Breast epithelium (tissue), 4 donors: ENCODE measurements around the gene ANKRD42. TPM values are rescaled to one million over a fixed set of nuclear protein-coding genes. Genes with fewer than 3 reads are reported as not detected.

Experiments
- DNase-seq, 2 donors: peaks; one replicate each; pipeline ENCODE4 v3.0.0-alpha.2; 2019; ENCODE audit warnings: low spot score in 2 of 2
- H3K27ac ChIP-seq, 2 donors: fragments of 200-600 bp; sonication (generic) in 1 of 2; one replicate each; pipeline ENCODE4 v1.5.1; 2016 to 2019; ENCODE audit warnings: mild to moderate bottlenecking in 1 of 2
- H3K27me3 ChIP-seq, 2 donors: fragments of 200-600 bp; sonication (generic) in 1 of 2; one replicate each; pipeline versions ENCODE4 v1.5.1 to v1.6.0; 2017 to 2019; ENCODE audit warnings: control low read depth in 1 of 2, mild to moderate bottlenecking in 1 of 2
- H3K36me3 ChIP-seq: fragments of 200-600 bp; one replicate; pipeline ENCODE4 v1.5.1; 2019
- H3K4me1 ChIP-seq, 2 donors: fragments of 200-600 bp; sonication (generic); one replicate each; pipeline ENCODE4 v1.5.1; 2016 to 2019; ENCODE audit warnings: control low read depth in 1 of 2
- H3K4me3 ChIP-seq, 3 donors: fragments of 200-600 bp; sonication (generic); 1 replicate in 2 of 3; 2 replicates in 1 of 3; pipeline ENCODE4 v1.5.1; 2016 to 2019; ENCODE audit warnings: mild to moderate bottlenecking in 3 of 3, moderate library complexity in 2 of 3
- H3K9me3 ChIP-seq, 2 donors: fragments of 200-600 bp; sonication (generic) in 1 of 2; one replicate each; pipeline ENCODE4 v1.5.1; 2016 to 2019; ENCODE audit warnings: control low read depth in 1 of 2
- CTCF ChIP-seq, 3 donors: fragments of 450-650 bp; IDR thresholded peaks; one replicate each; pipeline ENCODE4 v1.5.1; 2016 to 2017; ENCODE audit warnings: antibody characterized with exemption in 3 of 3, mild to moderate bottlenecking in 3 of 3, moderate library complexity in 3 of 3
- POLR2A ChIP-seq: fragments of 450-650 bp; IDR thresholded peaks from one replicate; pipeline ENCODE4 v1.6.1; 2016; ENCODE audit warnings: antibody characterized with exemption, mild to moderate bottlenecking, moderate library complexity
- POLR2AphosphoS5 ChIP-seq, 3 donors: sonication (generic); formaldehyde crosslinking; IDR thresholded peaks; one replicate each; pipeline ENCODE4 v1.6.1; 2017; ENCODE audit warnings: antibody characterized with exemption in 3 of 3
- intact Hi-C: fragments of 100-400 bp; cut with DNase I; formaldehyde crosslinking; loops from one replicate; pipeline ENCODE4 v1.15.1; 2023; ENCODE audit warnings: low total_unique reads
- total RNA-seq, 3 donors: library from RNA; depleted of rRNA; stranded (reverse); fragments of >200 nt; gene quantifications; one replicate each; pipeline ENCODE4 v1.1.0, GENCODE V29; 2016

ANKRD42 gene
- total RNA-seq, 3 donors from 2014 or later = 17.0 to 22.7 (median 17.4) TPM

- Histone ChIP-seq H3K4me1 (no peaks in the 10 kb centered on the region), H3K4me3 (no peak overlapping the region), H3K27me3 (no peaks in the 10 kb centered on the region), H3K9me3 (no peaks in the 10 kb centered on the region), H3K27ac (no peak overlapping the region), H3K36me3 (no peaks in the 10 kb centered on the region)
- TF ChIP-seq POLR2AphosphoS5 (IDR thresholded peaks at IDR 0.05) (no peak), CTCF (IDR thresholded peaks at IDR 0.05) (no peak), POLR2A (no peak)
- intact Hi-C loops = no loop called here
- DNase-seq = no peak
Observed at GRCh38 chr11:83252941-83253340, 59.4 kb downstream of the ANKRD42 start.

GRCh38 chr11:83255366-83255765, 61.9 kb downstream of the ANKRD42 start:
- no peak for DNase-seq
- Histone ChIP-seq H3K4me1 (no peaks in the 10 kb centered on the region), H3K4me3 (no peak overlapping the region), H3K27me3 (no peaks in the 10 kb centered on the region), H3K36me3 (no peaks in the 10 kb centered on the region), H3K27ac (no peak overlapping the region), H3K9me3 (no peaks in the 10 kb centered on the region)
- no peak for TF ChIP-seq POLR2AphosphoS5 (IDR thresholded peaks at IDR 0.05)
- no peak for TF ChIP-seq CTCF (IDR thresholded peaks at IDR 0.05)
- TF ChIP-seq POLR2A = no peak
- intact Hi-C loops = no loop called here

- Histone ChIP-seq H3K27me3 (no peaks in the 10 kb centered on the region), H3K27ac (no peak overlapping the region), H3K36me3 (no peaks in the 10 kb centered on the region), H3K9me3 (no peaks in the 10 kb centered on the region), H3K4me1 (no peaks in the 10 kb centered on the region), H3K4me3 (no peak overlapping the region)
- TF ChIP-seq CTCF (IDR thresholded peaks at IDR 0.05) (no peak), POLR2A (no peak), POLR2AphosphoS5 (IDR thresholded peaks at IDR 0.05) (no peak)
- no peak for DNase-seq
- intact Hi-C loops = no loop called here
Observed at GRCh38 chr11:83256602-83257340, 63.3 kb downstream of the ANKRD42 start.

- Histone ChIP-seq H3K4me3 (no peak overlapping the region), H3K9me3 (no peaks in the 10 kb centered on the region), H3K27ac (no peak overlapping the region), H3K4me1 (no peaks in the 10 kb centered on the region), H3K27me3 (no peaks in the 10 kb centered on the region), H3K36me3 (no peaks in the 10 kb centered on the region)
- intact Hi-C loops = no loop called here
- DNase-seq = no peak
- TF ChIP-seq CTCF (IDR thresholded peaks at IDR 0.05) (no peak), POLR2AphosphoS5 (IDR thresholded peaks at IDR 0.05) (no peak), POLR2A (no peak)
Observed at GRCh38 chr11:83257761-83258168, 64.3 kb downstream of the ANKRD42 start.

- intact Hi-C loops = no loop called here
- Histone ChIP-seq H3K27me3 (no peaks in the 10 kb centered on the region), H3K36me3 (no peaks in the 10 kb centered on the region), H3K27ac (no peak overlapping the region), H3K9me3 (no peaks in the 10 kb centered on the region), H3K4me1 (no peaks in the 10 kb centered on the region), H3K4me3 (no peak overlapping the region)
- no peak for DNase-seq
- TF ChIP-seq CTCF (IDR thresholded peaks at IDR 0.05) (no peak), POLR2A (no peak), POLR2AphosphoS5 (IDR thresholded peaks at IDR 0.05) (no peak)
Observed at GRCh38 chr11:83259559-83259958, 66.0 kb downstream of the ANKRD42 start.
